Testis (tissue), 2 donors: ENCODE measurements around the gene TMEM169.

Experiments
- POLR2A ChIP-seq: fragments of 450-650 bp; IDR thresholded peaks from one replicate; pipeline ENCODE4 v1.6.1; 2017; ENCODE audit warnings: antibody characterized with exemption, mild to moderate bottlenecking, moderate library complexity
- TF ChIP-seq, protein P1 (sequence below), 3 experiments: fragments of 450-650 bp in 2 of 3; fragments of 200-600 bp in 1 of 3; sonication (generic) in 1 of 3; IDR thresholded peaks; one replicate each; pipeline ENCODE4 v1.5.1; 2016 to 2019; ENCODE audit warnings: antibody characterized with exemption in 3 of 3, mild to moderate bottlenecking in 2 of 3, moderate library complexity in 1 of 3

DNA sequence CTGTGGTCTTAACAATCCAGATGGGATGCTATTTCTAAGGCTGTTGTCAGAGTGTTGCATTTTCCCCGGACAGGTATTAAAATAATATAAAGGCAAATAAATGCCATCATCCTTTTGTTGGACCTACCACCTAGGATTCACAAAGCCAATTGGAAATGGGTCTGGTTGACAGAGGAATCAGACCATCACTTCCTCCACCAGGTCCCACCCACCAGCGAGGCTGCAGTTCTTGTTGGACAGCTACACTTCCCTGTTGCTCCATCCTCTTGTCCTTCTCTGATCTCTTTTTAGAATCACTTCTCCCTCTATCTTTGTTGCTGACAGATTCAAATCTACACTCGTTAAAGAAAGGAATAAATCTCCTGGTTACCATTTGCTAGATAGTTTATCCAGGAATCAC lies 1.1 kb downstream of the TMEM169 start:
- TF ChIP-seq, protein P1, sequence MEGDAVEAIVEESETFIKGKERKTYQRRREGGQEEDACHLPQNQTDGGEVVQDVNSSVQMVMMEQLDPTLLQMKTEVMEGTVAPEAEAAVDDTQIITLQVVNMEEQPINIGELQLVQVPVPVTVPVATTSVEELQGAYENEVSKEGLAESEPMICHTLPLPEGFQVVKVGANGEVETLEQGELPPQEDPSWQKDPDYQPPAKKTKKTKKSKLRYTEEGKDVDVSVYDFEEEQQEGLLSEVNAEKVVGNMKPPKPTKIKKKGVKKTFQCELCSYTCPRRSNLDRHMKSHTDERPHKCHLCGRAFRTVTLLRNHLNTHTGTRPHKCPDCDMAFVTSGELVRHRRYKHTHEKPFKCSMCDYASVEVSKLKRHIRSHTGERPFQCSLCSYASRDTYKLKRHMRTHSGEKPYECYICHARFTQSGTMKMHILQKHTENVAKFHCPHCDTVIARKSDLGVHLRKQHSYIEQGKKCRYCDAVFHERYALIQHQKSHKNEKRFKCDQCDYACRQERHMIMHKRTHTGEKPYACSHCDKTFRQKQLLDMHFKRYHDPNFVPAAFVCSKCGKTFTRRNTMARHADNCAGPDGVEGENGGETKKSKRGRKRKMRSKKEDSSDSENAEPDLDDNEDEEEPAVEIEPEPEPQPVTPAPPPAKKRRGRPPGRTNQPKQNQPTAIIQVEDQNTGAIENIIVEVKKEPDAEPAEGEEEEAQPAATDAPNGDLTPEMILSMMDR (IDR thresholded peaks at IDR 0.05): no peak
- TF ChIP-seq POLR2A: no peak
